Thoracic aorta (tissue), 2 donors: ENCODE results near the gene LRRC27. TPM values are rescaled to one million over a fixed set of nuclear protein-coding genes. Genes with fewer than 3 reads are reported as not detected.

ENCODE experiments used
- ATAC-seq: fragments of 150-250 bp; one replicate; pipeline ENCODE4 v1.8.0; 2017; ENCODE audit warnings: low read depth; ENCODE audit not compliant: insufficient number of reproducible peaks, low FRiP score
- DNase-seq: peaks from one replicate; pipeline ENCODE4 v3.0.0-alpha.2; 2020; ENCODE audit warnings: low spot score
- H3K27ac ChIP-seq, 2 donors: fragments of 200-600 bp; sonication (generic); 1 replicate in 1 of 2; 2 replicates in 1 of 2; pipeline ENCODE4 v1.5.1; 2016; ENCODE audit warnings: mild to moderate bottlenecking in 2 of 2, moderate library complexity in 2 of 2
- H3K27me3 ChIP-seq: fragments of 200-600 bp; sonication (generic); replicated peaks from 2 replicates; pipeline ENCODE4 v1.6.0; 2016; ENCODE audit warnings: mild to moderate bottlenecking; ENCODE audit not compliant: insufficient read depth
- H3K36me3 ChIP-seq: fragments of 200-600 bp; sonication (generic); one replicate; pipeline ENCODE4 v1.5.1; 2016
- H3K4me1 ChIP-seq, 2 donors: fragments of 200-600 bp; sonication (generic); 1 replicate in 1 of 2; 2 replicates in 1 of 2; pipeline versions ENCODE4 v1.5.1 to v1.6.0; 2016; ENCODE audit warnings: low read depth in 2 of 2, mild to moderate bottlenecking in 1 of 2; ENCODE audit not compliant: control insufficient read depth in 1 of 2
- H3K4me3 ChIP-seq: fragments of 200-600 bp; sonication (generic); 2 replicates; pipeline ENCODE4 v1.5.1; 2016; ENCODE audit warnings: mild to moderate bottlenecking
- H3K9me3 ChIP-seq: fragments of 200-600 bp; sonication (generic); 2 replicates; pipeline ENCODE4 v1.5.1; 2016
- total RNA-seq, 2 donors: library from RNA; depleted of rRNA; stranded (reverse); fragments of >200 nt; gene quantifications; one replicate each; pipeline versions ENCODE4 v1.1.0 to v1.2.3, GENCODE V29; 2016
- TF ChIP-seq, protein P1 (sequence below): fragments of 200-600 bp; sonication (generic); IDR thresholded peaks from one replicate; pipeline ENCODE4 v1.5.1; 2019; ENCODE audit warnings: antibody characterized with exemption

Gene LRRC27
- total RNA-seq, 2 donors from 2014 or later, result 3.2 to 8.9 TPM

DNA sequence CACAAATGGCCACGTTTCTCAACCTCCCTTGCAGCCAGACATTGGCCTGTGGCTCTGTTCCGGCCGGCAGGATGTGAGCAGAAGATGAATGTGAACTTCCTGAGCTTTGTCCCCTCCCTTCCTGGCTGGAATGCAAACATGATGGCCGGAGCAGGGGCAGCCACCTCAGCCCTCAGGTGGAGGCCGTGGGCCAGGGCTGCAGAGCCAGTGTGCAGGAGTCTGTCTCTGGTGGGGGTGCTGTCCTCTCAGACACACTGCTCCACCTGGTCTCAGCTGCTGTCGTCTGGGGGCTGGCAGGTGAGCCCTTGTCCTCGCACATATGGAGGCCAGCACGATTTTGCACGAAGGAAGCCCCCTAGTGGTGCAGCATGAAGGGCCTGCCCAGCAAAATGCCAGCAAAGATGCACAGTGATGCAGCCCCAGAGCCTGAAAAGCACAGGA, 39.7 kb downstream of the LRRC27 start:
- Histone ChIP-seq H3K27ac (no peak overlapping the region), H3K4me1 (no peaks in the 10 kb centered on the region), H3K27me3 (no peaks in the 10 kb centered on the region), H3K4me3 (no peak overlapping the region), H3K9me3 (no peaks in the 10 kb centered on the region), H3K36me3 (peaks cover 3% of the 10 kb centered on the region)
- ATAC-seq (no peak), DNase-seq (no peak)
- TF ChIP-seq, protein P1, sequence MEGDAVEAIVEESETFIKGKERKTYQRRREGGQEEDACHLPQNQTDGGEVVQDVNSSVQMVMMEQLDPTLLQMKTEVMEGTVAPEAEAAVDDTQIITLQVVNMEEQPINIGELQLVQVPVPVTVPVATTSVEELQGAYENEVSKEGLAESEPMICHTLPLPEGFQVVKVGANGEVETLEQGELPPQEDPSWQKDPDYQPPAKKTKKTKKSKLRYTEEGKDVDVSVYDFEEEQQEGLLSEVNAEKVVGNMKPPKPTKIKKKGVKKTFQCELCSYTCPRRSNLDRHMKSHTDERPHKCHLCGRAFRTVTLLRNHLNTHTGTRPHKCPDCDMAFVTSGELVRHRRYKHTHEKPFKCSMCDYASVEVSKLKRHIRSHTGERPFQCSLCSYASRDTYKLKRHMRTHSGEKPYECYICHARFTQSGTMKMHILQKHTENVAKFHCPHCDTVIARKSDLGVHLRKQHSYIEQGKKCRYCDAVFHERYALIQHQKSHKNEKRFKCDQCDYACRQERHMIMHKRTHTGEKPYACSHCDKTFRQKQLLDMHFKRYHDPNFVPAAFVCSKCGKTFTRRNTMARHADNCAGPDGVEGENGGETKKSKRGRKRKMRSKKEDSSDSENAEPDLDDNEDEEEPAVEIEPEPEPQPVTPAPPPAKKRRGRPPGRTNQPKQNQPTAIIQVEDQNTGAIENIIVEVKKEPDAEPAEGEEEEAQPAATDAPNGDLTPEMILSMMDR, result no peak

DNA sequence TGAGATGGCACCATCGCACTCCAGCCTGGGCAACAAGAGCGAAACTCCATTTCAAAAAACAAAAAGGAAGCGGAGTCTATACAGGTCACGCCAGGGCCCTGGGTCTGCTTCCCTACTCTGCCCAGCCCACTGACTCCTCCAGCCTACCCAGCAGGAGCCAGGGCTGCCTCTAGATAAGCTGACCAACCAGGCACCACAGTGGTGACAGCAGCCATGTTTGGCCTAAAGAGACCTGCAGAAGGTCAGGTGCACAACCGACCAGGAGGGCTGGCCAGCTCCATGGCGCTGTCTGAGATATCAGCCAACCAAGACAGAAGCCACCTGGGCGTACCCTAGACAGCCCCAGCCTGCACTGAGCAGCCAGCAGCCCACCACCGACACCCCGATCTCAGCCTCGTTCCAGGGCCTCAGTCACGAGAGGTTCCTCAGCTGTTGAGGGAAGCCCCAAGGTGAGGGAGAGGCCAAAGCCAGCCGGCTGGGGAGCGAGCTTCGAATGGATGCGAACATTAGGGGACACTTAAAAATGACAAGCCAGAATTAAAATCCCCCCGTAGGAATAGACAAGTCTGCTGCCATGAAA, 40.6 kb downstream of the LRRC27 start:
- TF ChIP-seq, protein P1, result no peak
- Histone ChIP-seq H3K27me3 (no peaks in the 10 kb centered on the region), H3K36me3 (no peaks in the 10 kb centered on the region), H3K4me1 (no peaks in the 10 kb centered on the region), H3K4me3 (no peak overlapping the region), H3K9me3 (no peaks in the 10 kb centered on the region), H3K27ac (no peak overlapping the region)
- DNase-seq (no peak), ATAC-seq (no peak)

DNA sequence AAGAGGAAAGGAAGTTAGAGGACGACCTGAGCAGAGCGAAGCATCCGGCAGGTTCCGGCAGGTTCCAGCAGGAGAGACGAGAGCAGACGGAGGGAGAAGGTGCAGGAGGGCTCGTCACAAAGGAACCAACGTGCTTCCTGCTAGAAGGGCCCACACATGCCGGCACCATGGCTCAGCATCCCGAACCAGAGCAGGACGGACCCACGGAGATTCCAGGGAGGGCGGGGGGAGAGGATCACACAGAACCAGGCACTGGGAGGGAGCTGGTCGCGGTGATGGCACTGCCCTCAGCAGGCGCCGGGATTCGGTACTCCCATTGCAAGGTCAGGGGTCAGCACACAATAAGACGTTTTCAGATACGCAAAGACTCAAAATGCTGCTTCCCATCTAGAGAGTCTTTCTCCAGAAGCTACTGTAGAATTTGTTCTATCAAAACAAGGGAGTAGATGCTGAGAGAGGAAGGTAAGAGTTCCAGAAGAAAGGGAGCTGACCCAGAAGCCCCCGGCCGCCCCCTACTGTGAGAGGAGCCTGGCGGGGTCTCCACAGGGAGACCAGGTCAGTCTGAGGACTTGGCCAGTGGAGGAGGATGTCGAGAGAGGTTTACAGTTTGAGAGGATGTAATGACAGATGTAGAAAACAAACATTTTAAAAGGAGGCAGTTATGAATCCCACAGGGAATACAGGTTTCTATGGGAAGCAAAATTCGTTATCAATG, 41.4 kb downstream of the LRRC27 start:
- DNase-seq, result no peak
- TF ChIP-seq, protein P1, result no peak
- no peak for ATAC-seq

DNA sequence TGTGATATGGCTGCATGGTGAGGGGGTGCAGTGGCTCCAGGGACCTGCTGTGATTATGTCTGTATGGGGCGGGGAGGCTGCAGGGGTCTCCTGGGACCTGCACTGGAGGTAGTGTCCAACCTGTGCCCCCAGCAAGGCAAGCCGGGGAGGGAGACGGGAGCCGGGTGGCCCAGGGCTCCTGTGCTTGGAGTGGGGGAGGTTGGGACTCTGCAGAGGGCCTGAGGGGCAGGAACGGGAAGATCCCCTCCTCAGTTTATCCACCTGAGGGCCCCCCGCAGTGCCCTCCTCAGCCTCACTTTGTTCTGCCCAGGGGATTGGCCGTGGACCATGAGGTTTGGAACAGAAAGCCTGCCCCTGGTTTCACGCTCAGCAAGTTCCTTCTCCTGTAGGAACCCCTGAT, 42.2 kb downstream of the LRRC27 start:
- TF ChIP-seq, protein P1, result no peak
- Histone ChIP-seq H3K4me3 (no peak overlapping the region), H3K9me3 (no peaks in the 10 kb centered on the region), H3K27me3 (no peaks in the 10 kb centered on the region), H3K36me3 (no peaks in the 10 kb centered on the region), H3K27ac (no peak overlapping the region), H3K4me1 (no peaks in the 10 kb centered on the region)
- no peak for ATAC-seq
- DNase-seq, result no peak

More for the DNA sequence above, 41.4 kb downstream of the LRRC27 start:
- no peaks in the 10 kb centered on the region for H3K9me3 ChIP-seq
- no peak overlapping the region for H3K4me3 ChIP-seq
- no peaks in the 10 kb centered on the region for H3K4me1 ChIP-seq
- no peaks in the 10 kb centered on the region for H3K27me3 ChIP-seq
- H3K36me3 ChIP-seq, result no peaks in the 10 kb centered on the region
- H3K27ac ChIP-seq, result no peak overlapping the region

DNA sequence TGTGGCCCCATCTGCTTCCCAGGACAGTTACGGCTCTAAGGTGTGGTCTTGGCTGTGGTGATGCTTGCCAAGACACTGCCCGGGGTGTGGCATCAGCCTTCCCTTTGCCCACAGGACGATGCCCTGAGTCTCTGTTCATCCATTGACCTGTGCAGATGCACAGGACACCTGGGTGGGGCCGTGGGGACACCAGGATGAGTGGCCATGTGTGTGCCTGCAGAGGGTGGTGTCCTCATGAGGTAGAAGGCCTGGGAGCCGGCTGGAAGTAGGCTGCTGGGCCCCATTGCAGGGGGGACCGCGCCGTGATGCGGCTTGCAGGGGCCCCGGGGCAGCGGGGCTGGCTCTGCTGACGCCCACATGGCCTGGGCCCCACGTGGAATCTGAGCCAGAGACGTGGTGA, 42.6 kb downstream of the LRRC27 start:
- TF ChIP-seq, protein P1, result no peak
- H3K4me1 ChIP-seq, result no peaks in the 10 kb centered on the region
- no peak overlapping the region for H3K4me3 ChIP-seq
- ATAC-seq, result no peak
- no peaks in the 10 kb centered on the region for H3K27me3 ChIP-seq
- H3K9me3 ChIP-seq, result no peaks in the 10 kb centered on the region
- H3K36me3 ChIP-seq, result no peaks in the 10 kb centered on the region
- no peak overlapping the region for H3K27ac ChIP-seq
- no peak for DNase-seq
